WTC11 (cell line): ENCODE measurements around the gene NFATC2IP. TPM values are rescaled to one million over a fixed set of nuclear protein-coding genes. Genes with fewer than 3 reads are reported as not detected.

Source experiments
- ATAC-seq: fragments of 200-7000 bp; cut with Tn5 transposase; 2 replicates; pipeline ENCODE4 v1.10.0; 2021; ENCODE audit warnings: mild to moderate bottlenecking, moderate library complexity
- CTCF ChIA-PET: fragments of 300-600 bp; sonication (Branson Sonifier 250); formaldehyde crosslinking; loops from one replicate; lab custom pipeline; 2021; ENCODE audit warnings: antibody characterized with exemption; lab: Charles Lee
- POLR2A ChIA-PET: fragments of 350-600 bp; sonication (Branson Sonifier 250); formaldehyde crosslinking; loops from one replicate; lab custom pipeline; 2021; ENCODE audit warnings: antibody characterized with exemption; lab: Charles Lee
- DNase-seq: peaks from one replicate; pipeline ENCODE4 v3.0.0; 2021; ENCODE audit warnings: low spot score
- H3K27ac Mint-ChIP-seq: 2 replicates; pipeline ENCODE4 v1.8.0; 2021; ENCODE audit warnings: mixed read lengths
- H3K27me3 Mint-ChIP-seq: 2 replicates; pipeline ENCODE4 v1.8.0; 2021; ENCODE audit warnings: low read depth, mild to moderate bottlenecking, moderate library complexity, mixed read lengths
- H3K36me3 Mint-ChIP-seq: 2 replicates; pipeline ENCODE4 v1.8.0; 2021; ENCODE audit warnings: mixed read lengths
- H3K4me1 Mint-ChIP-seq: 2 replicates; pipeline ENCODE4 v1.8.0; 2022; ENCODE audit warnings: mixed read lengths
- H3K4me3 Mint-ChIP-seq: 2 replicates; pipeline ENCODE4 v1.8.0; 2021; ENCODE audit warnings: mild to moderate bottlenecking, moderate library complexity, mixed read lengths
- H3K9me3 Mint-ChIP-seq: 2 replicates; pipeline ENCODE4 v1.8.0; 2021; ENCODE audit warnings: mixed read lengths
- ATF6 ChIP-seq: sonication (generic); formaldehyde crosslinking; IDR thresholded peaks from 2 replicates; pipeline ENCODE4 v1.8.1; 2023; ENCODE audit warnings: mild to moderate bottlenecking, missing genetic modification reagents
- CBFB ChIP-seq: sonication (generic); formaldehyde crosslinking; IDR thresholded peaks from 2 replicates; pipeline ENCODE4 v1.8.1; 2022; ENCODE audit warnings: mild to moderate bottlenecking, low read depth, missing genetic modification reagents
- ELF4 ChIP-seq: sonication (generic); formaldehyde crosslinking; IDR thresholded peaks from 2 replicates; pipeline ENCODE4 v1.8.1; 2022; ENCODE audit warnings: low read depth, mild to moderate bottlenecking, moderate library complexity, missing genetic modification reagents
- ERG ChIP-seq: fragments of 250-450 bp; sonication (Bioruptor Pico); IDR thresholded peaks from 2 replicates; pipeline ENCODE4 v1.8.0; 2021; ENCODE audit warnings: mild to moderate bottlenecking
- ESRRA ChIP-seq: sonication (generic); formaldehyde crosslinking; IDR thresholded peaks from 2 replicates; pipeline ENCODE4 v1.8.1; 2022; ENCODE audit warnings: mild to moderate bottlenecking, missing genetic modification reagents, borderline replicate concordance
- FOXJ3 ChIP-seq: sonication (generic); formaldehyde crosslinking; IDR thresholded peaks from 2 replicates; pipeline ENCODE4 v1.9.0; 2021; ENCODE audit warnings: missing genetic modification reagents, mild to moderate bottlenecking, borderline replicate concordance
- GABPB1 ChIP-seq: sonication (generic); formaldehyde crosslinking; IDR thresholded peaks from 2 replicates; pipeline ENCODE4 v1.8.1; 2023; ENCODE audit warnings: mild to moderate bottlenecking, missing genetic modification reagents
- NFE2L1 ChIP-seq: sonication (generic); formaldehyde crosslinking; IDR thresholded peaks from 2 replicates; pipeline ENCODE4 v1.8.1; 2023; ENCODE audit warnings: missing genetic modification reagents
- PREB ChIP-seq: sonication (generic); formaldehyde crosslinking; IDR thresholded peaks from 2 replicates; pipeline ENCODE4 v1.8.1; 2022; ENCODE audit warnings: mild to moderate bottlenecking, missing genetic modification reagents, moderate library complexity, borderline replicate concordance
- RELA ChIP-seq: sonication (generic); formaldehyde crosslinking; IDR thresholded peaks from 2 replicates; pipeline ENCODE4 v1.8.1; 2022; ENCODE audit warnings: missing genetic modification reagents, mild to moderate bottlenecking, borderline replicate concordance
- SP1 ChIP-seq: sonication (generic); formaldehyde crosslinking; conservative IDR thresholded peaks from 2 replicates; pipeline ENCODE4 v1.8.1; 2022; ENCODE audit warnings: missing genetic modification reagents
- ZNF219 ChIP-seq: sonication (generic); formaldehyde crosslinking; IDR thresholded peaks from 2 replicates; pipeline ENCODE4 v1.8.0; 2023; ENCODE audit warnings: missing genetic modification reagents, mild to moderate bottlenecking, borderline replicate concordance
- ZNF232 ChIP-seq: sonication (generic); formaldehyde crosslinking; IDR thresholded peaks from 2 replicates; pipeline ENCODE4 v1.8.0; 2022; ENCODE audit warnings: mild to moderate bottlenecking, missing genetic modification reagents
- ZNF263 ChIP-seq: sonication (generic); formaldehyde crosslinking; IDR thresholded peaks from 2 replicates; pipeline ENCODE4 v1.8.1; 2022; ENCODE audit warnings: low read depth, mild to moderate bottlenecking, moderate library complexity, missing genetic modification reagents
- ZNF416 ChIP-seq: fragments of 250-450 bp; sonication (Bioruptor Pico); IDR thresholded peaks from 2 replicates; pipeline ENCODE4 v1.9.0; 2021; ENCODE audit warnings: mild to moderate bottlenecking, inconsistent platforms
- total RNA-seq: library from RNA; stranded (reverse); gene quantifications from 3 replicates; pipeline ENCODE4 v1.2.3, GENCODE V29; 2021
- TF ChIP-seq, protein P1 (sequence below): sonication (generic); formaldehyde crosslinking; IDR thresholded peaks from 2 replicates; pipeline ENCODE4 v1.8.0; 2022; ENCODE audit warnings: mild to moderate bottlenecking, missing genetic modification reagents
- TF ChIP-seq, protein P2 (sequence below): sonication (generic); formaldehyde crosslinking; IDR thresholded peaks from 2 replicates; pipeline ENCODE4 v1.8.1; 2023; ENCODE audit warnings: mild to moderate bottlenecking, missing genetic modification reagents, moderate library complexity
- TF ChIP-seq, protein P3 (sequence below): sonication (generic); formaldehyde crosslinking; IDR thresholded peaks from 2 replicates; pipeline ENCODE4 v1.8.1; 2023; ENCODE audit warnings: mild to moderate bottlenecking, missing genetic modification reagents, moderate library complexity
- TF ChIP-seq, protein P4 (sequence below): sonication (generic); formaldehyde crosslinking; IDR thresholded peaks from 2 replicates; pipeline ENCODE4 v1.8.0; 2022; ENCODE audit warnings: mild to moderate bottlenecking, missing genetic modification reagents
- TF ChIP-seq, protein P5 (sequence below): fragments of 250-450 bp; sonication (Bioruptor Pico); IDR thresholded peaks from 2 replicates; pipeline ENCODE4 v2.1.2; 2022; ENCODE audit warnings: mild to moderate bottlenecking, moderate library complexity
- TF ChIP-seq, protein P6 (sequence below): fragments of 200-600 bp; IDR thresholded peaks from 2 replicates; pipeline ENCODE4 v1.8.0; 2022; ENCODE audit warnings: antibody characterized with exemption

NFATC2IP gene
- total RNA-seq, 1 experiment from 2014 or later = 66.6 TPM

DNA sequence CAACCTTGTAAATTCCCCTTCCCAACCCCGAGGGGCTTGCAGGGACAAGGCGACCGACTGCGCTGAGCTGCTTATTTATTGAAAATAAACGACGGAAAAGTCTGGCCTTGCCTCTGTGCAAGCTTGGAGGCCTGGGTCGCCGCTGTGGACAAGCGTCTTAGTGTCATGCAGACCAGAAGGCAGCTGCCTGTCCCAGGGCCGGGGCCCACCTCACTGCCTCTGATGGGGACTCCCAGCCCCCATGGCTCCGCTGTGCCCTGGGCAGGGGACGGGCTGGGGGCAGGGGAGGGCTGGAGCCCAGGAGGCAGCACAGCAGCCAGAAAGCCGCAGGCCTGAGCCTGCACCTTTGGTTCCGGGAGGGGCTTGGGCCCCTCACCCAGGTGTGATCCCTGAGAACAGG is 46.4 kb upstream of the NFATC2IP start (continued):
- TF ChIP-seq, protein P1, sequence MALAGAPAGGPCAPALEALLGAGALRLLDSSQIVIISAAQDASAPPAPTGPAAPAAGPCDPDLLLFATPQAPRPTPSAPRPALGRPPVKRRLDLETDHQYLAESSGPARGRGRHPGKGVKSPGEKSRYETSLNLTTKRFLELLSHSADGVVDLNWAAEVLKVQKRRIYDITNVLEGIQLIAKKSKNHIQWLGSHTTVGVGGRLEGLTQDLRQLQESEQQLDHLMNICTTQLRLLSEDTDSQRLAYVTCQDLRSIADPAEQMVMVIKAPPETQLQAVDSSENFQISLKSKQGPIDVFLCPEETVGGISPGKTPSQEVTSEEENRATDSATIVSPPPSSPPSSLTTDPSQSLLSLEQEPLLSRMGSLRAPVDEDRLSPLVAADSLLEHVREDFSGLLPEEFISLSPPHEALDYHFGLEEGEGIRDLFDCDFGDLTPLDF = no peak
- no peak for TF ChIP-seq GABPB1 (CRISPR knock-in tag)

GRCh38 chr16:28904828-28905227 is 45.9 kb upstream of the NFATC2IP start:
- POLR2A ChIA-PET = no interaction called here
- Mint-ChIP-seq H3K9me3 (no peaks in the 10 kb centered on the region), H3K36me3 (no peaks in the 10 kb centered on the region), H3K27me3 (no peaks in the 10 kb centered on the region), H3K4me3 (no peak overlapping the region), H3K4me1 (no peaks in the 10 kb centered on the region), H3K27ac (no peak overlapping the region)
- CTCF ChIA-PET = interaction anchor here (1.0 to 3.1 kb wide), 2 partner anchors 29 to 40 kb away, joined by 4 to 14 read pairs; no protein-coding TSS in a partner anchor
- no peak for TF ChIP-seq SP1
- TF ChIP-seq, protein P2, sequence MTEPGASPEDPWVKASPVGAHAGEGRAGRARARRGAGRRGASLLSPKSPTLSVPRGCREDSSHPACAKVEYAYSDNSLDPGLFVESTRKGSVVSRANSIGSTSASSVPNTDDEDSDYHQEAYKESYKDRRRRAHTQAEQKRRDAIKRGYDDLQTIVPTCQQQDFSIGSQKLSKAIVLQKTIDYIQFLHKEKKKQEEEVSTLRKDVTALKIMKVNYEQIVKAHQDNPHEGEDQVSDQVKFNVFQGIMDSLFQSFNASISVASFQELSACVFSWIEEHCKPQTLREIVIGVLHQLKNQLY = no peak
- ATAC-seq (no peak), DNase-seq (no peak)

DNA sequence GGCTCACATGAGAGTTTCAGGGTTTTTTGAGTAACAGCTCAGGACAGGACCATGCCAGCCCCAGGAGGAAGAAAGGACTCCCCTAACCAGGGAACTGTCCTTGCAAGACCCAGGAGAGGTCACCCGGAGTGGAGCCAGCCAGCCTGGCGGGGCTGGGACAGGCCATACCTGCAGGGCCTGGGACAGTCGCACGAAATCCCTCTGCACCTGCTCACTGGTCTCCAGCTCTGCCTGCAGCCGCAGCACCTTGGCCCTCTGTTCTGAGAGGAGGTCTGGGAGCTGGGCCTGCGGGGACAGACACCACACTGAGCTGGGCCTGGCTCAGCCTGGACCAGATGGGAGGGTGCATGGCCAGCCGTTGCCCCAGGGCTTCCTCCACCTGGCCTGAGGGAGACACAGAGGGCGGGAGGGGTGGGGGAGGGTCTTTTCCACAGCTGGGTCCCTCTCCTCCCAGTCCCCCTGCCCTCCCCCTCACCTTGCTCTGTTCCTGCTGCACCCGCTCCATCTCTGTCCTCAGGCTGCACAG is 45.4 kb upstream of the NFATC2IP start:
- POLR2A ChIA-PET = no interaction called here
- Mint-ChIP-seq H3K9me3 (no peaks in the 10 kb centered on the region), H3K27me3 (no peaks in the 10 kb centered on the region), H3K4me1 (no peaks in the 10 kb centered on the region), H3K4me3 (no peak overlapping the region), H3K27ac (no peak overlapping the region), H3K36me3 (no peaks in the 10 kb centered on the region)
- CTCF ChIA-PET = interaction anchor here (1.0 to 3.1 kb wide), 2 partner anchors 30 to 40 kb away, joined by 4 to 14 read pairs; no protein-coding TSS in a partner anchor
- DNase-seq (no peak), ATAC-seq (no peak)
- TF ChIP-seq, protein P3, sequence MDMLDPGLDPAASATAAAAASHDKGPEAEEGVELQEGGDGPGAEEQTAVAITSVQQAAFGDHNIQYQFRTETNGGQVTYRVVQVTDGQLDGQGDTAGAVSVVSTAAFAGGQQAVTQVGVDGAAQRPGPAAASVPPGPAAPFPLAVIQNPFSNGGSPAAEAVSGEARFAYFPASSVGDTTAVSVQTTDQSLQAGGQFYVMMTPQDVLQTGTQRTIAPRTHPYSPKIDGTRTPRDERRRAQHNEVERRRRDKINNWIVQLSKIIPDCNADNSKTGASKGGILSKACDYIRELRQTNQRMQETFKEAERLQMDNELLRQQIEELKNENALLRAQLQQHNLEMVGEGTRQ (CRISPR knock-in tag) = no peak
- TF ChIP-seq ERG (CRISPR knock-in tag) = no peak
- TF ChIP-seq ZNF219 = no peak
- TF ChIP-seq, protein P4, sequence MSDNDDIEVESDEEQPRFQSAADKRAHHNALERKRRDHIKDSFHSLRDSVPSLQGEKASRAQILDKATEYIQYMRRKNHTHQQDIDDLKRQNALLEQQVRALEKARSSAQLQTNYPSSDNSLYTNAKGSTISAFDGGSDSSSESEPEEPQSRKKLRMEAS = no peak
- TF ChIP-seq, protein P5, sequence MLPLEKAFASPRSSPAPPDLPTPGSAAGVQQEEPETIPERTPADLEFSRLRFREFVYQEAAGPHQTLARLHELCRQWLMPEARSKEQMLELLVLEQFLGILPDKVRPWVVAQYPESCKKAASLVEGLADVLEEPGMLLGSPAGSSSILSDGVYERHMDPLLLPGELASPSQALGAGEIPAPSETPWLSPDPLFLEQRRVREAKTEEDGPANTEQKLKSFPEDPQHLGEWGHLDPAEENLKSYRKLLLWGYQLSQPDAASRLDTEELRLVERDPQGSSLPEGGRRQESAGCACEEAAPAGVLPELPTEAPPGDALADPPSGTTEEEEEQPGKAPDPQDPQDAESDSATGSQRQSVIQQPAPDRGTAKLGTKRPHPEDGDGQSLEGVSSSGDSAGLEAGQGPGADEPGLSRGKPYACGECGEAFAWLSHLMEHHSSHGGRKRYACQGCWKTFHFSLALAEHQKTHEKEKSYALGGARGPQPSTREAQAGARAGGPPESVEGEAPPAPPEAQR (CRISPR knock-in tag) = no peak
- no peak for TF ChIP-seq RELA (CRISPR knock-in tag)
- no peak for TF ChIP-seq NFE2L1 (CRISPR knock-in tag)
- TF ChIP-seq ATF6 = no peak
- TF ChIP-seq, protein P1 = no peak
- TF ChIP-seq ESRRA (CRISPR knock-in tag) = no peak
- no peak for TF ChIP-seq FOXJ3
- TF ChIP-seq ZNF416 (CRISPR knock-in tag) = no peak
- TF ChIP-seq PREB (CRISPR knock-in tag) = no peak
- no peak for TF ChIP-seq CBFB (CRISPR knock-in tag)
- TF ChIP-seq, protein P6, sequence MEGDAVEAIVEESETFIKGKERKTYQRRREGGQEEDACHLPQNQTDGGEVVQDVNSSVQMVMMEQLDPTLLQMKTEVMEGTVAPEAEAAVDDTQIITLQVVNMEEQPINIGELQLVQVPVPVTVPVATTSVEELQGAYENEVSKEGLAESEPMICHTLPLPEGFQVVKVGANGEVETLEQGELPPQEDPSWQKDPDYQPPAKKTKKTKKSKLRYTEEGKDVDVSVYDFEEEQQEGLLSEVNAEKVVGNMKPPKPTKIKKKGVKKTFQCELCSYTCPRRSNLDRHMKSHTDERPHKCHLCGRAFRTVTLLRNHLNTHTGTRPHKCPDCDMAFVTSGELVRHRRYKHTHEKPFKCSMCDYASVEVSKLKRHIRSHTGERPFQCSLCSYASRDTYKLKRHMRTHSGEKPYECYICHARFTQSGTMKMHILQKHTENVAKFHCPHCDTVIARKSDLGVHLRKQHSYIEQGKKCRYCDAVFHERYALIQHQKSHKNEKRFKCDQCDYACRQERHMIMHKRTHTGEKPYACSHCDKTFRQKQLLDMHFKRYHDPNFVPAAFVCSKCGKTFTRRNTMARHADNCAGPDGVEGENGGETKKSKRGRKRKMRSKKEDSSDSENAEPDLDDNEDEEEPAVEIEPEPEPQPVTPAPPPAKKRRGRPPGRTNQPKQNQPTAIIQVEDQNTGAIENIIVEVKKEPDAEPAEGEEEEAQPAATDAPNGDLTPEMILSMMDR = no peak
- no peak for TF ChIP-seq ZNF263 (CRISPR knock-in tag)
- no peak for TF ChIP-seq ZNF232 (CRISPR knock-in tag)
- no peak for TF ChIP-seq ELF4 (CRISPR knock-in tag)
